HG03103 (cell line): ENCODE measurements around the gene CDY1B.
"Not testable (repeated sequence)": the region's sequence is repeated elsewhere in the genome, so short reads cannot be mapped to it uniquely, and the experiment has no call there.

ENCODE experiments used
- ATAC-seq: cut with Tn5 transposase; IDR thresholded peaks from one replicate; pipeline ENCODE4 v1.9.1; 2021; ENCODE audit warnings: low read depth; ENCODE audit not compliant: unreplicated experiment

Gene CDY1B

GRCh38 chrY:24047919-24048318 is at the start of gene CDY1B:
TSS of gene CDY1B (minus strand) at chrY:24048019. CDS start at chrY:24047688, 331 bp downstream.
- ATAC-seq, result not testable (repeated sequence)

- ATAC-seq, result not testable (repeated sequence)
These were observed 1.7 kb upstream of the CDY1B start for GRCh38 chrY:24049525-24049924.

- not testable (repeated sequence) for ATAC-seq
These were observed 4.6 kb downstream of the CDY1B start for GRCh38 chrY:24043209-24043608.

GRCh38 chrY:24039008-24039718 is 8.7 kb downstream of the CDY1B start:
- ATAC-seq, result not testable (repeated sequence)

GRCh38 chrY:24026212-24027103 is 21.4 kb downstream of the CDY1B start:
- ATAC-seq, result not testable (repeated sequence)
